GM23248 (cell line): ENCODE data around the gene TLE6. TPM values are rescaled to one million over a fixed set of nuclear protein-coding genes. Genes with fewer than 3 reads are reported as not detected.
A peak's percentile ranks its signal among the peaks of the same experiment; 100 is the strongest.
"Not testable (repeated sequence)": the region's sequence is repeated elsewhere in the genome, so short reads cannot be mapped to it uniquely, and the experiment has no call there.

Experiments used
- DNase-seq: peaks from one replicate; pipeline ENCODE4 v3.0.0-alpha.2; 2015
- H2AFZ ChIP-seq: fragments of 200-600 bp; sonication (generic); 2 replicates; pipeline ENCODE4 v1.6.1; 2016; ENCODE audit warnings: antibody characterized with exemption
- H3F3A ChIP-seq: fragments of 200-600 bp; sonication (generic); 2 replicates; pipeline ENCODE4 v1.6.1; 2016; ENCODE audit warnings: mild to moderate bottlenecking, antibody characterized with exemption, mixed run types; ENCODE audit not compliant: insufficient read depth
- H3K27ac ChIP-seq: fragments of 200-600 bp; sonication (generic); 2 replicates; pipeline ENCODE4 v1.5.1; 2016; ENCODE audit warnings: mild to moderate bottlenecking
- H3K27me3 ChIP-seq: fragments of 200-600 bp; sonication (generic); replicated peaks from 2 replicates; pipeline ENCODE4 v1.6.1; 2016; ENCODE audit warnings: mild to moderate bottlenecking; ENCODE audit not compliant: insufficient read depth
- H3K36me3 ChIP-seq: fragments of 200-600 bp; sonication (generic); 2 replicates; pipeline ENCODE4 v1.6.1; 2016; ENCODE audit warnings: low read depth, mild to moderate bottlenecking
- H3K4me1 ChIP-seq: fragments of 200-600 bp; sonication (generic); 2 replicates; pipeline ENCODE4 v1.6.1; 2016; ENCODE audit warnings: mild to moderate bottlenecking; ENCODE audit not compliant: insufficient read depth
- H3K4me2 ChIP-seq: fragments of 200-600 bp; sonication (generic); one replicate; pipeline ENCODE4 v1.6.1; 2016; ENCODE audit warnings: mild to moderate bottlenecking; ENCODE audit not compliant: unreplicated experiment
- H3K4me3 ChIP-seq: fragments of 200-600 bp; sonication (generic); 2 replicates; pipeline ENCODE4 v1.5.1; 2016; ENCODE audit warnings: mild to moderate bottlenecking
- H3K79me2 ChIP-seq: fragments of 200-600 bp; sonication (generic); 2 replicates; pipeline ENCODE4 v1.6.1; 2016; ENCODE audit warnings: mild to moderate bottlenecking; ENCODE audit not compliant: insufficient read depth
- H3K9ac ChIP-seq: fragments of 200-600 bp; sonication (generic); 2 replicates; pipeline ENCODE4 v1.6.1; 2016; ENCODE audit warnings: mild to moderate bottlenecking
- H3K9me2 ChIP-seq: fragments of 200-600 bp; sonication (generic); 2 replicates; pipeline ENCODE4 v1.6.1; 2016; ENCODE audit warnings: mixed run types, mild to moderate bottlenecking, moderate library complexity; ENCODE audit not compliant: insufficient read depth
- H3K9me3 ChIP-seq: fragments of 200-600 bp; sonication (generic); one replicate; pipeline ENCODE4 v1.6.1; 2017; ENCODE audit warnings: low read depth
- H4K20me1 ChIP-seq: fragments of 200-600 bp; sonication (generic); 2 replicates; pipeline ENCODE4 v1.6.0; 2016; ENCODE audit not compliant: insufficient read depth
- EZH2 ChIP-seq: fragments of 200-600 bp; sonication (generic); IDR thresholded peaks from 2 replicates; pipeline ENCODE4 v1.6.1; 2018; ENCODE audit warnings: antibody characterized with exemption, mild to moderate bottlenecking; ENCODE audit not compliant: insufficient read depth, poor library complexity, severe bottlenecking
- EZH2phosphoT487 ChIP-seq: fragments of 200-600 bp; sonication (generic); IDR thresholded peaks from 2 replicates; pipeline ENCODE4 v1.6.1; 2018; ENCODE audit warnings: antibody characterized with exemption, moderate library complexity, mild to moderate bottlenecking, low read depth; ENCODE audit not compliant: insufficient read depth
- WGBS, 2 experiments: methylation state at CpG; one replicate each; pipeline ENCODE4 v1.1.6; 2015 to 2017; ENCODE audit warnings: low lambda C conversion rate in 2 of 2, low coverage in 1 of 2; ENCODE audit errors: missing lambda C conversion rate in 2 of 2; 5-methylcytosine and 5-hydroxymethylcytosine counted together
- in situ Hi-C: fragments of 300-500 bp; cut with MboI; formaldehyde crosslinking; loops from 2 replicates; pipeline ENCODE4 v1.15.0; 2020
- polyA plus RNA-seq: library from polyadenylated mRNA; unstranded; fragments of >200 nt; fragmentation: Nextera tagmentation; extraction: Ambion mirVana; gene quantifications from 2 replicates; pipeline ENCODE4 v1.2.1, GENCODE V29; 2016
- total RNA-seq: library from RNA; depleted of rRNA; stranded (reverse); fragments of >200 nt; shearing (Covaris generic); gene quantifications from 2 replicates; pipeline ENCODE4 v1.2.3, GENCODE V29; 2014; rRNA removed

Gene TLE6
- 0.13 and 0.65 TPM in 2 replicates for total RNA-seq
- 0.21 and 0.68 TPM in 2 replicates for polyA plus RNA-seq

DNA sequence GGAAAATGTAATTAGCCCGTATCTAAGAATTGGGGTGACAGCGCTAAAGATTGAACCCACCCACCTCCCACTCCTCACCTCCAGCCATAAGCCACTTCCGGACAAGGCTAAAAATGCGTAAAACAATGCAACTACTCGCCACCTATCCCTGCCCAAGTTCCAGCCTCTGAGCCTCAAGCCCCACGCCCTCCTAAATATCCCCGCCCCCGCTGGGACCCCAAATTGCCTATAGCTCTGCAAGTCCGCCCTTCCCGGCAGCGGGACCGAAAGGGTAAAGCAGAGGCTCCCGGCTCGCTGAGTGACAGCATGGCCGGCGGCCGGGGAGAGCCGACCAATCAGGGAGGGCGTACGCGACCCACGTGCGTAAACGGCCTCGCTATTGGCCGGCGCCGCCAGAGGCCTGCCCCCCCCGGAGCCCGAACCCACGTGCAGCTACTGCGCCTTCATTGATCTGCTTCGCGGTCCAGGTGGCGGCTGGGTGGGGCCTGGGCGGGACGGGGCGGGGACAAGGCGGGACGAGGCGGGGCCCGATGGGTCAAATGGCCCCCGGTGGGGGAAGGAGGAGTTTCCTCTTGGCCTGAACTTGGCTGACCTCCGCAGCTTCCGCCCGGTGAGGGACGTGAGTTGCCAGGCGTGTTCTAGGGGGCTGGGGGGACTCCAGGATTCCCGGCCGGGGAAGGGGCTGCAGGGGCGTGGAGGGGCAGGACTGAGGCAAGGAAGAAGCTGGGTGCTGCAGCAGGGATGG lies at the start of gene TLE6:
TLE6 (plus strand) TSS at position 564 of the 745 bp plus-strand sequence. CDS start 670 bp downstream, outside the sequence.
- DNase-seq: peak; percentile 97
- Histone ChIP-seq H3K9ac (peak within 1 kb of the TSS; percentile 56), H3K36me3 (no peaks in the 10 kb centered on the region), H3K79me2 (no peaks in the 10 kb centered on the region), H3K4me2 (peak within 1 kb of the TSS; percentile 98), H3K27ac (no peak within 1 kb of the TSS), H4K20me1 (no peaks in the 10 kb centered on the region), H3K4me3 (peak within 1 kb of the TSS; percentile 80), H3K4me1 (peaks cover 4% of the 10 kb centered on the region; the same call in 1 of the 2 replicates), H2AFZ (peak within 1 kb of the TSS; percentile 93), H3K9me3 (no peaks in the 10 kb centered on the region), H3K9me2 (no peaks in the 10 kb centered on the region), H3F3A (no peaks in the 10 kb centered on the region; the same call in 1 of the 2 replicates), H3K27me3 (no peaks in the 10 kb centered on the region)
- TF ChIP-seq EZH2 (no peak), EZH2phosphoT487 (no peak)
- WGBS, 2 experiments: 0 to 2% methylated on average over 27 to 46 of the region's 51 CpGs
- in situ Hi-C loops: no loop called here

DNA sequence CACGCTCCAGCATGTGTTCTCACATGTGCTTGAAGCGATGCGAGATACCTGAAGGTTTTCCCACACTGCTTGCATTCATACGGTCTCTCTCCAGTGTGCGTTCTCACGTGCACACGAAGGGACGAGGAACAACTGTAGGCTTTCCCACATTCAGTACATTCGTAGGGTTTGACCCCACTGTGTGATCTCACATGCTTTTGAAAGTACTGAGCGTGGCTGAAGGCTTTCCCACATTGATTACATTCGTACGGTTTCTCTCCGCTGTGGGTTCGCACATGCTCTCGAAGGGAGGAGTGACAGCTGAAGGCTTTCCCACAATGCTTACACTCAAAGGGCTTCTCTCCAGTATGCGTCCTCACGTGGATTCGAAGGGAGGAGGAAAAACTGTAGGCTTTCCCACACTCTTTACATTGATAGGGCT lies 43.9 kb upstream of the TLE6 start:
- no peak overlapping the region for H2AFZ ChIP-seq
- in situ Hi-C loops: no loop called here

DNA sequence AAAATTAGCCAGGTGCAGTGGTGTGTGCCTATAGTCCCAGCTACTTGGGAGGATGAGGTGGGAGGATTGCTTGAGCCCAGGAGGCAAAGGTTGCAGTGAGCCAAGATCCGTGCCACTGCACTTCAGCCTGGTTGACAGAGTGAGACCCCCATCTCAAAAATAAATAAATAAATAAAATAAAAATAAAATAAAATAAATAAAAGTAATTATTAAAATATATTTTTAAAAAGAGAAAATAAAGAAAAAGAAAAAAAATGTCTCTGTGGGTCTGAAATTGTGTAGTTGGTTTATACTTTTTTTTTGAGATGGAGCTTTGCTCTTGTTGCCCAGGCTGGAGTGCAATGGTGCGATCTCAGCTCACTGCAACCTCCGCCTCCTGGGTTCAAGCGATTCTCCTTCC lies 41.5 kb upstream of the TLE6 start:
- H3K27ac ChIP-seq, H3K4me1 ChIP-seq, H3K9ac ChIP-seq, H3K9me2 ChIP-seq, DNase-seq, H3K79me2 ChIP-seq, H4K20me1 ChIP-seq, H3K4me2 ChIP-seq, H3K4me3 ChIP-seq, H2AFZ ChIP-seq, H3K27me3 ChIP-seq, in situ Hi-C loops, H3K9me3 ChIP-seq, H3F3A ChIP-seq: not testable (repeated sequence)
- H3K36me3 ChIP-seq: peaks cover 30% of the 10 kb centered on the region
- 93 to 99% methylated on average over 4 of the region's 4 CpGs for WGBS, 2 experiments

More for the DNA sequence above, 43.9 kb upstream of the TLE6 start:
- peaks cover 3% of the 10 kb centered on the region for H3K9me3 ChIP-seq
- no peaks in the 10 kb centered on the region for H3K9me2 ChIP-seq
- DNase-seq: no peak
- no peak overlapping the region for H3K4me3 ChIP-seq
- H3K79me2 ChIP-seq: no peaks in the 10 kb centered on the region
- no peaks in the 10 kb centered on the region for H4K20me1 ChIP-seq
- H3K27me3 ChIP-seq: no peaks in the 10 kb centered on the region
- H3K27ac ChIP-seq: no peak overlapping the region
- no peak overlapping the region for H3K9ac ChIP-seq
- no peaks in the 10 kb centered on the region for H3F3A ChIP-seq
- H3K36me3 ChIP-seq: peaks cover 30% of the 10 kb centered on the region
- TF ChIP-seq EZH2 (no peak), EZH2phosphoT487 (no peak)
- H3K4me2 ChIP-seq: no peak overlapping the region
- no peaks in the 10 kb centered on the region for H3K4me1 ChIP-seq
- 96 to 97% methylated on average over 18 of the region's 18 CpGs for WGBS, 2 experiments

DNA sequence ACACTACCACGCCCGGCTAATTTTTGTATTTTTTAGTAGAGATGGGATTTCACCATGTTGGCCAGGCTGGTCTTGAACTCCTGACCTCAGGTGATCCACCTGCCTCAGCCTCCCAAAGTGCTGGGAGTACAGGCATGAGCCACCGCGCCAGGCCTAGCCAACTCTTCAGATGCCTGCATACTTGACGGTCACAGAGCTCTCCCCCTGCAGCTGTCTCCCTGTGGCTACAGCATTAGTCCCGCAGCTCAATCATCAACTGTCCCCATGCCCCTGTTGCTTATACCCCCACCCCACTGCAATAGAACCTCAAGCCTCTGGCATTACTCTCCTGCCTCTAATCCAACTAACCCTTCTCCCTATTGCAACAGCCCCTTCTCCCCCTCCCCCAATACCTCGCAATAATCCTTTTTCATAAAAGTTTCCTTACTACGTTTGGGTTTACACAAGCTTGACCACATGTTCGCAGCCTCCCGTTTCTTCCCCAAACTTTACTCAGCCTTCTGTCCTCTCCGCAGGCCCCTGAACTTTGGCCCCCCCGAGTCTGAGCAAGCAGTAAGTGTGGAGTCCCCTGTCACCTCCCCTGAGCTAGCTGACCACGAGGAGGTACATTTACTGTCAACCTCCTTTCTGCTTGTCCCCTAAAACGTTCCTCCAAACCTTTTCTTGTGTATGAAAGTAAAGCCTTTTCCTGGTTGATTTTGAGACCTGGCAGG lies 34.3 kb upstream of the TLE6 start:
- Histone ChIP-seq H3F3A (no peaks in the 10 kb centered on the region), H4K20me1 (no peaks in the 10 kb centered on the region), H3K36me3 (no peaks in the 10 kb centered on the region), H2AFZ (no peak overlapping the region), H3K79me2 (no peaks in the 10 kb centered on the region), H3K9ac (no peak overlapping the region), H3K27ac (no peak overlapping the region), H3K4me2 (no peak overlapping the region), H3K9me2 (no peaks in the 10 kb centered on the region), H3K4me1 (peaks cover 4% of the 10 kb centered on the region; the same call in 1 of the 2 replicates), H3K27me3 (no peaks in the 10 kb centered on the region), H3K4me3 (no peak overlapping the region), H3K9me3 (no peaks in the 10 kb centered on the region)
- TF ChIP-seq EZH2 (no peak), EZH2phosphoT487 (no peak)
- 92 to 95% methylated on average over 14 of the region's 14 CpGs for WGBS, 2 experiments
- DNase-seq: no peak
- in situ Hi-C loops: no loop called here
